ENCODE results near the gene NPAS3. TPM values are rescaled to one million over a fixed set of nuclear protein-coding genes. Genes with fewer than 3 reads are reported as not detected.

Gene NPAS3
- total RNA-seq, 3 donors from 2014 or later: 0.96 to 4.0 (median 2.0) TPM

GRCh38 chr14:33206981-33207380 is 268.3 kb downstream of the NPAS3 start:
- no peaks in the 10 kb centered on the region for H3K27me3 ChIP-seq
- no peak for DNase-seq (ENCODE audit: low spot score in 2 of 2)
- H3K36me3 ChIP-seq: no peaks in the 10 kb centered on the region
- TF ChIP-seq CTCF (IDR thresholded peaks at IDR 0.05) (no peak), POLR2AphosphoS5 (IDR thresholded peaks at IDR 0.05) (no peak), POLR2A (IDR thresholded peaks at IDR 0.05) (no peak)
- no peak overlapping the region for H3K27ac ChIP-seq
- no peak overlapping the region for H3K4me3 ChIP-seq
- H3K4me1 ChIP-seq: no peaks in the 10 kb centered on the region
- no peaks in the 10 kb centered on the region for H3K9me3 ChIP-seq
- intact Hi-C loops (cut with DNase I; ENCODE audit: low total_unique reads): no loop called here

- TF ChIP-seq POLR2A (IDR thresholded peaks at IDR 0.05) (no peak), POLR2AphosphoS5 (IDR thresholded peaks at IDR 0.05) (no peak), CTCF (IDR thresholded peaks at IDR 0.05) (no peak)
- Histone ChIP-seq H3K9me3 (no peaks in the 10 kb centered on the region), H3K4me1 (no peaks in the 10 kb centered on the region), H3K36me3 (no peaks in the 10 kb centered on the region), H3K4me3 (no peak overlapping the region), H3K27me3 (no peaks in the 10 kb centered on the region), H3K27ac (no peak overlapping the region)
- DNase-seq (ENCODE audit: low spot score in 2 of 2): no peak
- intact Hi-C loops (cut with DNase I; ENCODE audit: low total_unique reads): no loop called here
Measured at GRCh38 chr14:33207467-33208017, 268.9 kb downstream of the NPAS3 start.

- no peaks in the 10 kb centered on the region for H3K9me3 ChIP-seq
- no peak overlapping the region for H3K4me3 ChIP-seq
- TF ChIP-seq CTCF (IDR thresholded peaks at IDR 0.05) (no peak), POLR2A (IDR thresholded peaks at IDR 0.05) (no peak), POLR2AphosphoS5 (IDR thresholded peaks at IDR 0.05) (no peak)
- H3K27ac ChIP-seq: no peak overlapping the region
- H3K4me1 ChIP-seq: no peaks in the 10 kb centered on the region
- intact Hi-C loops (cut with DNase I; ENCODE audit: low total_unique reads): no loop called here
- no peak for DNase-seq (ENCODE audit: low spot score in 2 of 2)
- no peaks in the 10 kb centered on the region for H3K27me3 ChIP-seq
- no peaks in the 10 kb centered on the region for H3K36me3 ChIP-seq
Measured at GRCh38 chr14:33210311-33210710, 271.6 kb downstream of the NPAS3 start.

DNA sequence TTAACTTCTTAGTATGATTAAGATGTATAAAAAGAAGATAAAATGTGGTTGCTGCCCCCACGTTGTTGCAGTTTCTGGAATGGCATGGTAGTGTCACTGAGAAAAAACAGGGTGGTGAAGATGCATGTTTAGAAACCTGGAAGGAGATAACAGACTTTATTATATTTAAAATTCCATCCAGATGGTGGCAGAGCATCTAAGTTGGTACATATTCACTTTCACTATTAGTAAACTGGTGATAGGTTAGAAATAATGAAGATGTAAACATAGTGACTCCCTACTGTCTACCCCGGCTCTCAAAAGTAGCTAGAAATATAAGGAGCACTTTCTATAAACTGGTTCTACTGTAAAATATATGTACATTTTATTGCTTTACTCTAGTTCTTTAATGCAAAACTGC is 279.3 kb downstream of the NPAS3 start:
- H3K27ac ChIP-seq: no peak overlapping the region
- H3K36me3 ChIP-seq: no peaks in the 10 kb centered on the region
- no peak for TF ChIP-seq POLR2A (IDR thresholded peaks at IDR 0.05)
- TF ChIP-seq POLR2AphosphoS5 (IDR thresholded peaks at IDR 0.05): no peak
- no peak for TF ChIP-seq CTCF (IDR thresholded peaks at IDR 0.05)
- intact Hi-C loops (cut with DNase I; ENCODE audit: low total_unique reads): no loop called here
- no peaks in the 10 kb centered on the region for H3K4me1 ChIP-seq
- H3K9me3 ChIP-seq: no peaks in the 10 kb centered on the region
- DNase-seq (ENCODE audit: low spot score in 2 of 2): no peak
- no peaks in the 10 kb centered on the region for H3K27me3 ChIP-seq
- H3K4me3 ChIP-seq: no peak overlapping the region

- TF ChIP-seq POLR2AphosphoS5 (IDR thresholded peaks at IDR 0.05) (no peak), CTCF (IDR thresholded peaks at IDR 0.05) (no peak), POLR2A (IDR thresholded peaks at IDR 0.05) (no peak)
Measured at GRCh38 chr14:33219957-33220356, 281.3 kb downstream of the NPAS3 start.

More at GRCh38 chr14:33219957-33220356, 281.3 kb downstream of the NPAS3 start:
- DNase-seq (ENCODE audit: low spot score in 2 of 2): no peak
- Histone ChIP-seq H3K27me3 (no peaks in the 10 kb centered on the region), H3K4me3 (no peak overlapping the region), H3K27ac (no peak overlapping the region), H3K4me1 (no peaks in the 10 kb centered on the region), H3K9me3 (no peaks in the 10 kb centered on the region), H3K36me3 (no peaks in the 10 kb centered on the region)
- intact Hi-C loops (cut with DNase I; ENCODE audit: low total_unique reads): no loop called here

All from breast epithelium (tissue), 4 donors.